ENCODE data around the gene RUBCNL.
"Not testable (repeated sequence)": the region's sequence is repeated elsewhere in the genome, so short reads cannot be mapped to it uniquely, and the experiment has no call there.

RUBCNL gene

DNA sequence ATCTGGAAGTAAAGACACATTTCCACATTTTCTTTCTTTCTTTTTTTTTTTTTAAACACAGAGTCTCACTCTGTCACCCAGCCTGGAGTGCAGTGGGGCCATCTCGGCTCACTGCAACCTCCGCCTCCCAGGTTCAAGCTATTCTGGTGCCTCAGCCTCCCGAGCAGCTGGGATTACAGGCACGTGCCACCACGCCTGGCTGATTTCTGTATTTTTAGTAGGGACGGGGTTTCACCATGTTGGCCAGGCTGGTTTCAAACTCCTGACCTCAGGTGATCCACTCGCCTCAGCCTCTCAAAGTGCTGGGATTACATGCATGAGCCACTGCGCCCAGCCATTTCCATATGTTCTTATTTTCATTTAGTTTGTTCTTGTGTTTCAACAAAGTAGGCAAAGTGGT is 14.1 kb downstream of the RUBCNL start:
- not testable (repeated sequence) for DNase-seq

DNA sequence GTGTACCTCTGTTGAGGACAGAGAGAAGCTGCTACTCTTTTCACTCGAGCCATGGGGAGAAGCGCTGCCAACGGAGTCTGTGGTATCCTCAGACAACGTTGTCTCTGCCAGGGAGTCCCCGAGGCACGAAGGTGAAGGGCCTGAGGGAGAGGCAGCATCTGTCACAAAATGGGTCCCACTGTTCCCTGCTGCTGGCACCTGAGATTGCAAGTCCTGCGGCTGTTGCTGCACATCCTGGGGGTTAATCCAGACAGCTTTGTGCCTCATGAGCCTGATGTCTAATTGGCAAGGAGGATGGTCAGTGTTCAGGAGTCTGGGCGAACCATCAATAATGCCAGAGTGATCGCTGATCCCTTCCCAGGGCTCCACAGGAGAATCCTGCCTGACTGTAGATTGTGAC is 15.0 kb downstream of the RUBCNL start:
- DNase-seq = no peak

DNA sequence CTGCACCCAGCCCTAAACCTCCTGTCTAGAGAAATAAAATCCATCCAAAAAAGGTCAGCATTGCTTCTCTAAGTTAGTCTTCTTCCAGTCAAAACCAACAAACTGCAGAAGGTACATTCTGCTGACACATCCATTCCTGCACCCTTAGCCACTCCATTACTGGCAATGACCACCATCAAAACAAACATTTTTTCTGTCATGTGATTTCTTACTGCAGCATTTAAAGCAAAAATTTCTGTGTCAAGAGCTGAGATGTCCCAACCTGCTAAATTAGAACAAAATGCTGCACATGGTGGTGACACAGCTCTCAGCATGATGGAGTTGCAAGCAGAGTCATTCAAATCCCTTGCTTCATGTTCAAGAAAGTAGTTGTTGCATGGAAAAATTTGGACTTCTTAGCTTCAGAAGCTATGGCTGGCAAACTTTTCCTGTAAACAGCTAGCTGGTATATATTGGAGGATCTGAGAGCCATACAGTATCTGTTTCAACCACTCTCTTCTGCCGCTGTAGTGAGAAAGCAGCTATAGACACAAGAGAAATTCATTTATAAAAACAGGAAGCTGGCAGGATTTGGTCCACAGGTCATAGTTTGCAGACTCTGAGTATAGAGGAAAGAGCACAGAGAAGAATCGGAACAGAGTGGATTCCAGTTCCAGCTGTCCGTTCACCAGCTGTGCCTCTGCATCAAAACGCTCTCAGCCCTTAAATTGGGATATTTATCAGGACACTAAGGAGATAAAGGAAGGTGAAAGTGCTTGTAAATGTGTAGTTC is 17.4 kb downstream of the RUBCNL start:
- no peak for DNase-seq

DNA sequence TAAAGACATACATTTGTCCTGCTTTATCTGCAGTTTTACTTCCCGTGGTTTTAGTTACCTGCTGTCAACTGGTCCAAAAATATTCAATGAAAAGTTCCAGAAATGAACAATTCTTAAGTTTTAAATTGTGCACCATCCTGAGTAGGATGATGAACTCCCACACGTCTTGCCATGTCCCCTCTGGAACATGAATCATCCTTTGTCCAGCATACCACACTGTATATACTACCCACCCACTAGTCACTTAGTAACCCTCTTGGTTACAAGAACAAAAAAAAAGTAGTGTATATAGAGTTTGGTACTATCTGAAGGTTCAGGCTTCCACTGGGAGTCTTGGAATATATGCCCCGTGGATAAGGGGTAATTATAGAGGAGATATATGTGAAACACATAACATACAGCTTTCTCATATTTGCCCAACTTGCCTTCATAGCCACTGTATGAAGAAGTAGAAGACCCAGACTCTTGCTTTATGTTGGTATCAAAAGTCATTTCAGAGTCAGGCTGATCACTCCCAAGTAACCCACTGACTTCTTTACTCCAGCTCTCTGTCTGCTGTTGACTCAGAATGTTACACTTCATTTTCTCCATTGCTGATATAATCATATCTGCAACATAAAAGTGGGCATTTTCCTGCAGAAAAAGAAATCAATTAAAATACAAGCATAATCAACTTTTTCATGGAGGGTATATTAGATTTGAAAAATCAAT is 19.3 kb downstream of the RUBCNL start:
- no peak for DNase-seq

DNA sequence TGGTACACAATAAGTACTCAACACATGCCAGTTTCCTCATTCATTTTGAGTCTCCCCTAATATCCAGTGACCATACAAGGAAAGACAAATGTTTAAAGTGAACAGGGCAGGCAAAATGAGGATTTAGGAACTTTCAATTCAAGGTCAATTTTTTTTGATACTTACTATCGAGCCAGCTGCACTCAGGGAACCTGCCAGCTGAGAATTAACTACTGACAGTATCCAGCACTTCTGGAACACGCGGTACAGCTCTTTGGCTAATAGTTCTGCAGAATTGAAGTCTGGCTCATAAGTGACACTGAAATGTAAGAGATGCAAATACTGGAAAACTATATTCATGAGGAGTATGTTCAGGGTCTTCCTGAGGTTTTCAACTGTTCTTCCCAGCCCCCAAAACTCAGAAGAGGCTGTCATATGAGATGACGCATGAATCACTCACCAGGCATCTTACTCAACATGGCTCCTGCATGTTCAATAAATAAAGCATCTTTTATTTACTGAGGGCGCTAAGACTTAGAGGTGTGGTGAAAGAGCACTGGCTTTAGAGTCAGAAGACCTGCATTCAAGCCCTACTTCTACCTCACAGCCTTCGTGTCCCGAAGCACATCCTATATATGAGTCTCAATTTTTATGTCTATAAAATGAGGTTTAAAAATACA is 25.6 kb downstream of the RUBCNL start:
- DNase-seq = no peak

DNA sequence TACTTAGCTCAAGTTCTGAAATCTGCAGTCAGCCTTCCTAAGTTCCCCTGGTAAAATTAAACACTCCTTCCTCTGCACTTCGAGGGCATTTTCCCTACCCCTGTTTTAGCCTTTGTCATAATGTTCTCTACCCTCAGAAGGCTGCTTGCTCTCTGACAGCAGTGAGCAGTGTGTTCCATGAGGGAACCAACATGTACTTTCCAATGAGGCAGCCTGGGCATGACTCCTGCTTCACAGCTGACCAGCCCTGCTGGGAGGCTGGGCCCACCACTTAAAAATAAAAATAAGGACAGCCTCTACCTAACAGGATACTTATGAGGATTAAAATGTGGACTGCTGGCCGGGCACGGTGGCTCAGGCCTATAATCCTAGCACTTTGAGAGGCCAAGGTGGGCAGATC is 26.4 kb downstream of the RUBCNL start:
- DNase-seq = no peak

DNA sequence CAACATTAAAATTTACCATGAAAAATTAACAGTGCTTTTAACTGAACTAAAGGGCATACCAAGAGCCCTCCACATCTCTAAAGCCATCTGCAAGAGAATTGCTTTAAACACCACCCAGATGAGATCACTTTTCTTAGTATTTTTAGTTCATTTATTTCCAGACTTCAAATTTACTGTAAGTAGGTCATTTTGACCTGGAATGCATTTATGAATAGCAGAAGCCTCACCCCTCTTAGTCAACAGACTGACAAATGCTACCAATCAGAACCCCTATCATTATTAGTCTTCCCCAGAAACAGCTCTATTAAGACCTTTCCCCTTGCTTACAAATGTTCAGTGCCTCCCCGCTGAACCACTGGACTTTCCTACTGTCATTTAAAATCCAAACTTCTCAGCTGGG is 27.3 kb downstream of the RUBCNL start:
- DNase-seq = no peak

DNA sequence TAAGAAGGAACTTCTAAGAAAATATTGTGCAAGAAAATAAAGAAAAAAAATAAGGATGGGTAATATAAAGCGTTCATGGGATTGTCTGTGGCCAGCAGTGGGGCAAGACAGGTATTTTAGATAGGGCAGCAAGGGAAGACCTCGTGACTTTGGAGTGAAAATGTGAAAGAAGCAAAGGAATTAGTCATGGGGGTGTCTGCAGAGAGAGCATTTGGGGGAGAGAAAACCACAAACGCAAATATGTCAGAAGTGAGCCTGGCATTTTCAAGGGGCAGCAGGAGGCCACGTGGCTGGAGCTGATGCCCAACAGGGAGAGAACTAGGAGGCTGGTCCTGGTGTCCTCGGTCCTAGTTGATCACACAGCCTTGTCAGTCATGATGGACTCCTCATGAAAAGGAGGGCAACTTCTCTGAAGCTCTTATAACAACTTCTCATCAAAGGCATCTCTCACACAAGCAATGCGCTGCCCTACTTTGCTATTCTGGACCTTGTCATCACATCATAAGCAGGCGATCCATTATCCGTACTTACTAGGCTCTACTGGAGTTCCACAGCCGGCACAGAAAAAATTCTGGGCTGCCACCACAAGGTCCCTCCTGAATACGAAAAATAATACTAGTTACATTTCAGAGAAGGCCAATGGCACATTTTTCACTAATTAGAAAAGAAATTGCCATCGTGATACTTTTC is 31.0 kb downstream of the RUBCNL start:
- no peak for DNase-seq

DNA sequence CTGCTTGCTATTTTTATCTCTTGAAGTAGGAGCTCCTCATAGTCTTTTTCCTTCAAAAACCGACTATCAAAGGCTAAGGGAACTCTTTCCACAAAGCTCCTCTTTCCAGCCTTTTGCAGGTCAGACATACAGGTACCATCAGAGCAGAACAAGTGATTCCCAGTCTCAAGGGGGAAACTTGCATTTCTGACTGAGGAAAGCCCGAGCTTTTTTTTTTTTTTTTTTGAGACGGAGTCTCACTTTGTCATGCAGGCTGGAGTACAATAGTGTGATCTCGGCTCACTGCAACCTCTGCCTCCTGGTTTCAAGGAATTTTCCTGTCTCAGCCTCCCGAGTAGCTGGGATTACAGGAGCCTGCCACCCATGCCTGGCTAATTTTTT is 32.0 kb downstream of the RUBCNL start:
- no peak for DNase-seq

DNA sequence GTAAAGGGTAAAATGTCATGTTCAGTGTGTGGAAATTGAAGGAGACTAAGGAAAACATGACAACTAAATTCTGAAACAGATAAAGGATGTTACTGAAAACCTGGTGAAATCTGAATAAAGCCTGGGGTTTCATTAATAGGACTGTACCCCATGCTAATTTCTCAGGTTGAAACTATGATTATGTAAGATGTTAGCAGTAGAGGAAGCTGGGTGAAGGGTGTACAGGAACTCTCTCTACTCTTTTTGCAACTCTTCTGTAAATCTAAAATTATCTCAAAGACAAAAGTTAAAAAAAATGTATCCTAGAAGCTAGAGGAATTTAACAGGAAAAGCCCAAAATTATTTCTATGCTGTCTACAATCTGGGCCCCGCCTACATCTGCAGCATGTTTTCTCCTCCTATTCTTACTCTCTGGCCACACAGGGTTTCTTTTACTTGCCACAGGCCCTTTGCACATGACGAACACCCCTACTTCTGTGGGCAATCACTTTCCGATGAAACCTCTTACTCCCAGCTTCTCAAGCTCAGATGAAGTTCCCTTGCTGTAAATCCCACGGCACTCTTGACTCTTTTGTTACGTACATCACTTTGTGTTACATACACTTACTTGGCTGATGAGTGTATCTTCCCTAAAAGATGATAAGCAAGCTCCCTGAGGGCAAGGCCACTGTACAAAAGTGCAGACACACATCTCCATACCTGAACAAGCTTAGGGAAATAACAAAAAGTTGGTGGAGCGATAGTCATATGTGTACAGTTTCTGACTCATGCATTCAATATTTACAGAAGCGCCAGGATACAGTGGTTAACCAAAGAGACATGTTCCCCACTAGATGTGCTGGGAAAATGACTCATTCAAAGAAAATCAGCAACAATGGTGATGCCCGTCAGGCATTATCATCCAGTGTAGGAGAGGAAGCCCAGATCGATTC is 32.6 kb downstream of the RUBCNL start:
- DNase-seq = peak; percentile 29

DNA sequence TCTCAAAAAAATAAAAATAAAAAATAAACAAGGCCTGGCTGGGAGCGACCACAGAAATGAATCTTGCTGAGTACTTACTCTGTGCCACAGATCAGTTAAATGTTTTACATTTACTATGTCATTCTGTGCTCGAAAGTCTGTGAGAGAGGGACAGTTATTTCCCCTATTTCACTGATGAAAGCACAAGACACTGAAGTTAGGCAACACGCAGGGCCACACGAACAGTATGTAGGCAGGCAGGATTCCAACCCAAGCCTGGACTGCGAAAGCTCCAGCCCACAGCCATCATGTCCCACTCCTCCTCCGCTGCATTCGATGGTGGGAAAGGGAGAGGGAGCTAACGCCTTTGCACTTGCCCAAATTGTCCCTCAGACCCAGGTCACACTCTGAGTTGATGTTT is 34.2 kb downstream of the RUBCNL start:
- no peak for DNase-seq

DNA sequence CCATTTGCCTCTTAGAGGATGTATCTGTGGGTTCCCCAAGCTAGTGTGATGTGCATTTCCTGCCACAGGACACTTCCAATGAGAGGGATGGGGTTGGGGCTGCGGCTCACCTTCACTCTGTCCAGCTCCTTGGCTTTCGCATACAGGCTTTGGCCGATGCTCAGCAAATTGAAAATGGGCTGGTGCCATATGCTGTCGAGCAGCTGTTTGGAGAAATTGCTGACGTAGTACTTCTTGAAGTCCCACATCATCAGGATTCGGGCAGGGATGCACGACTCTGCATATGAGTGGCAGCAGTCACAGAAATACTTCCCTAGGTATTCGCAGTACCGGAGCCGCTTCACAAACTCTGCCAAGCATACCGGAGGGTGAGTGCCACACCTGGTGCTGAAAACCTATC is 37.0 kb downstream of the RUBCNL start:
- DNase-seq = no peak

DNA sequence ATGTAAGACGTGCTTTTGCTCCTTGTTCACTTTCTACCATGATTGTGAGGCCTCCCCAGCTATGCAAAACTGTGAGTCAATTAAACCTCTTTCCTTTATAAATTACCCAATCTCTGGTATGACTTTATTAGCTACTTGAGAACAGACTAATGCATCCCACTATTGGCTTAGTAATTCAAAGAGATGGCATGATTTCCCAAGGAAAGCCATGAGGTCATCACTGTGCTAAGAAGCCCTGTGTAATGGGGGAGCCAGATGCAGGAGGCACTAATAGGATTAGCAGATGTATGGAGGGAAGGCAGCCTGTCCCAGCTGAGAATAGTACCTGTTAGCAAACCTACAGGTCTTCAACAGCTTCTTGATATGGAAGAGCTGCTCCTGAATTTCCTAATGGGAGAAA is 38.1 kb downstream of the RUBCNL start:
- DNase-seq = no peak

DNA sequence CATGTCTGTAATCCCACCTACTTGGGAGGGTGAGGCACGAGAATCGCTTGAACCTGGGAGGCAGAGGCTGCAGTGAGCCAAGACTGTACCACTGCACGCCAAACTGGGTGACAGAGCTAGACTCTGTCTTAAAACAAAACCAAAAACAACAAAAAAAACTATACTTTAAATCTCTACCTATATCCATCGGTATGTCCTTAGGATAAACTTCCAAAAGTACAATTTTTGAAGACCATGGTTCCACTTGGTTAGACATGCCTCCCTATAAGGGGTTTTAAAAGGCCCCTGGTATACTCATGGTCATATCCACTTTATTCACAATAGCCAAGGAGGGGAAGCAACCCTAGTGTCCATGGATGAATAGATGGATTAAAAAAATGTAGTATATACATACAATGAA is 39.8 kb downstream of the RUBCNL start:
- DNase-seq = no peak

DNA sequence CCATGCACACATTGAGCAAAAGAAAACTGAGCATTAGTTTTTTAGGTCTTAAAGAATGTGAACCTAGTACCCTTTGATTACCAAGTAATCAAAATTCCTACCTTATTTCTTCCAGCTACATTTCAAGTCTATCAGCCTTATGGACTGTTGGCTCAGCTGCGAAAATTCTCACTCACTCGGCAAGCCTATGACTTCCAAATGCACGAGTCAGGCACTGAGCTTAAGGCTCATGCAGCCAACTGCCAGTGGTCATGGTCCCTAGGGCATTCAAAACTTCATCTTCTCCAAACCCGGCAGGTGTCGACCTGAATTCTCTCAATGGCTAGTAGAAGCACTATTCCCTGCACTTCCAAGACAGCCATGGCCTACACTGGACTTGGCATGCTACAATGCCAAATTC is 41.2 kb downstream of the RUBCNL start:
- DNase-seq = no peak

DNA sequence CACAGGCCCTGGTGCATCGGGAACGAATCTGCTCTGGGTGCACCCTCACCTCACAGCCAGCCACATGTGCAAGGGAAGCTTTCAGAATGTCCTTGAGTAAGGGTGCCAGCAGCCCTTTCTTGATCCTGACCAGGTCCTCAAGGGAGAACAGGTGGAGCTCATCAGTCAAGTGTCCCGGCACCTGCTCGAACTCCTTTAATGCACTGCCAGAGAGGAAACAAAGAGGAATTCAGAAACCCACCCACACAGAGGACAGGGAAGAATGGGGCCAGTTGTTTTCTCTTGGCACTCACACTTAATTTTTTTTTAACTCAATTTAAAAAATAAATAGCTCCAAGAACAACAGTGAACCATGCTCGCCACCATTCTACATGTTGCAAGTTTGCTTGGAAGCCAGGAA is 41.7 kb downstream of the RUBCNL start:
- DNase-seq = no peak

DNA sequence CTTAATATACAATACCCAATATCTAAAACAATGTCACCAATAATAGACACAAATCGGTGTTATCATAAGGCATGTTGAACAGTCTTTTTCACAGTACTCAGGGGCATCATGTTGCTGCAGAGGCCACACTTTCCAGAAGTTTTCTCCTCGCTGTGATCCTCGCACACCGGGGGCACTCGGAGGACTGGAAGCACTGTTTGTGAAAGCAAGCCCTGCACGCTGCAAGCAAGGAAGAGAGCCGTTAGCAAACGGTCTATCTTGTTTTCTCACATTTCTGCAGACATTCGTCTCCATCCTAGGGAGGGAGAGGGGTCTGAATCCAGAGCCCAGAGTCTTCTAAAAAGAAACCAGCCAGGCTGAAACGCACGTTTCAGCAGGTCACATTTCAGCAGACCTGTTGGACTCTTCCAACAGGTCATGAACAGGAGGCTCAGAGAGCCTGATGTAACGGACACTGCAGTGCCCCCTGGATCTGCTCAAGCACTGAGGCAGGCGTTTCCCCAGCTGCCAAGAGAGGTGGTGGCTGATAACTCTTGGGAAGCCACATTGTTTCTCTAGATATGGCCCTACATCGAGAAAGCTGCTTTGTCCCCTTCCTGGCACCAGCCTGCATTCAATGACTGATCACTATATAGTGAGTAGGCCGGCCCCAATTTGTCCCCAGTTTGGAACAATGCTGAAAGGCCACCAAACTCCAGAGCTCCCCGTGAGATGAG is 43.6 kb downstream of the RUBCNL start:
- DNase-seq = no peak

DNA sequence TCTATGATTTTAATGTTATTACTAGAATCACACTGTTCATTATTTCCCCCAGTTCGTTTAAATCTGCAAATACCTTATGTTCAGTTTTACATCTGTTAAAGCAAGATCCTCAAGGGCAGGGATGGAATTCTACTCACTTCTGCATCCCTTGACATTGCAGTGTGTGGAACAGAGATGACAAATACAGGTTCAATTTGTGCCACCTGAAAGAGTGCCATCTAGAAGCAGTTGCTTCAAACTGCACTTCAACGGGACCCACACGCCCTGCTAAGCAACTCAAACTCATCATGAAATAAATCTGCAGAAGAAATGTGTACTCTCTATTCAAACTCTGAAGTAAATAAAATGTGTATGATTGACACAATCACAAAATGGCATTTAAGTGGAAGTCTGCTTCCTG is 44.5 kb downstream of the RUBCNL start:
- DNase-seq = no peak

DNA sequence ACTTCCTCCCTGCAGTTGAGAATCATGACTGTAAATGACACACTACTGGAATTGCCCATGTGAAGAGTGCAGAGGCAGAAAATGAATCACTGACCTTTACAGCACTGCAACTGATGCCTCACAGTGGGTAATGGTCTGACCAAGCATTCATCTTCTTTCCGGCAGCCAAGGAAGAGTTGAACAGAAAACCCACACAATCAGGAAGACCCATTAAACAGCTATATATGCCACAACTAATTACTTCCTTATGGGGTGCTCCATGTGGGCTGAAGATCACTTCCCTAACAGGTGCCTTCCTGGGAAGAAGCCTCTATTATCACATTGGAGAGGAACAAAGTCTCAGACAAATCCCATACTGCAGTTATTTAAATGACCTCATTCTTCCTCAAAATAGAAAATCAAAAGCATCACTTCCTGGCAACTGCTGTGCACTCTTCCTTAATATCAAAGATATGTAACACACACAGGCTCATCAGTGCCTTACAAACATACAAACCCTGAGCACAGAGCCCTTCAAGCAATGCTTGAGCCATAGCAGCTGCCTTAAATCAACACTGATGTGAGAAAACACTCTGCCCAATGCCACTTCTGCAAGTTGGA is 45.8 kb downstream of the RUBCNL start:
- no peak for DNase-seq

DNA sequence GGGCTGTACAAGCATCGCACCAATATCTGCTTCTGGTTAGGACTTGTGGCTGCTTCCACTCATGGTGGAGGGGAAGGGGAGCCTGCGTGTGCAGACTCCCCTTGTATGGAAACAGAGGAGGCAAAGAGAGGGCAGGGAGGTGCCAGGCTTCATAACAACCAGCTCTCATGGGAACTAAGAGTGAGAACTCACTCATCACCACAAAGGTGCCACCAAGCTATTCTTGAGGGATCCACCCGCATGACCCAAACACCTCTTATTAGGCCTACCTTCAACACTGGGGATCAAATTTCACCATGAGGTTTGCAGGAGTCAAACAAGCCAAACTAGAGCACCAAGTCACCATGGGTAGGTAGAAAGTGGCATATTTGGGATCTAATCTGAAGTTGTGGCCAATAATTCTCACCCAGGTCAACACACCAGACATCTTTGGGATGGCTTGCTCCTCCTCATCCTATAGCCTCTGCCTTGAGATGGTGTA is 46.4 kb downstream of the RUBCNL start:
- DNase-seq = no peak

DNA sequence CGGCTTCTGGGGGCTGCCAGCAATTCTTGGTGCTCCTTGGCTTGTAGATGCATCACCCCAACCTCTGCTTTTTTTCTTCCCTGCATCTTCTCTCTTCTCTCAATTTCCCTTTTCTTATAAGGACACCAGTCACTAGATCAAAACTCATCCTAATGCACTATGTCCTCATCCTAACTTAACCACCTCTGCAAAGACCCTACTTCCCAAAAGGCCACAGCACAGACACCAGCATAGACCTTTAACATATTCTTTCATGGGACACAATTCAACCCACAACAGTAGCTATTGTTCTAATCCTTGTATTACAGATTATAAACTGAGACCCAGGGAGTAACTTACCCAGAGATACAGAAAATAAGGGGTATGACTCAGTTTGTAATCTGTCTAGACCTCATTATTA is 47.0 kb downstream of the RUBCNL start:
- no peak for DNase-seq
